Neuron (in vitro differentiated cells): ENCODE data around the gene SERPINA3.
"Not testable (repeated sequence)": the region's sequence is repeated elsewhere in the genome, so short reads cannot be mapped to it uniquely, and the experiment has no call there.

Experiments
- H2AFZ ChIP-seq: one replicate; pipeline ENCODE4 v1.6.1; 2013; ENCODE audit warnings: low read depth, mild to moderate bottlenecking, inconsistent platforms, low read length, moderate library complexity
- H3K27me3 ChIP-seq: one replicate; pipeline ENCODE4 v1.6.1; 2013; ENCODE audit warnings: low read length; ENCODE audit not compliant: insufficient read depth
- H3K36me3 ChIP-seq: one replicate; pipeline ENCODE4 v1.6.1; 2013; ENCODE audit warnings: low read length; ENCODE audit not compliant: insufficient read depth
- H3K4me1 ChIP-seq: one replicate; pipeline ENCODE4 v1.6.1; 2013; ENCODE audit warnings: low read length; ENCODE audit not compliant: insufficient read depth
- H3K4me3 ChIP-seq: 2 replicates; pipeline ENCODE4 v1.5.1; 2013; ENCODE audit warnings: mild to moderate bottlenecking, low read length, moderate library complexity
- H3K9me3 ChIP-seq: one replicate; pipeline ENCODE4 v1.6.1; 2013; ENCODE audit warnings: low read length

SERPINA3 gene

DNA sequence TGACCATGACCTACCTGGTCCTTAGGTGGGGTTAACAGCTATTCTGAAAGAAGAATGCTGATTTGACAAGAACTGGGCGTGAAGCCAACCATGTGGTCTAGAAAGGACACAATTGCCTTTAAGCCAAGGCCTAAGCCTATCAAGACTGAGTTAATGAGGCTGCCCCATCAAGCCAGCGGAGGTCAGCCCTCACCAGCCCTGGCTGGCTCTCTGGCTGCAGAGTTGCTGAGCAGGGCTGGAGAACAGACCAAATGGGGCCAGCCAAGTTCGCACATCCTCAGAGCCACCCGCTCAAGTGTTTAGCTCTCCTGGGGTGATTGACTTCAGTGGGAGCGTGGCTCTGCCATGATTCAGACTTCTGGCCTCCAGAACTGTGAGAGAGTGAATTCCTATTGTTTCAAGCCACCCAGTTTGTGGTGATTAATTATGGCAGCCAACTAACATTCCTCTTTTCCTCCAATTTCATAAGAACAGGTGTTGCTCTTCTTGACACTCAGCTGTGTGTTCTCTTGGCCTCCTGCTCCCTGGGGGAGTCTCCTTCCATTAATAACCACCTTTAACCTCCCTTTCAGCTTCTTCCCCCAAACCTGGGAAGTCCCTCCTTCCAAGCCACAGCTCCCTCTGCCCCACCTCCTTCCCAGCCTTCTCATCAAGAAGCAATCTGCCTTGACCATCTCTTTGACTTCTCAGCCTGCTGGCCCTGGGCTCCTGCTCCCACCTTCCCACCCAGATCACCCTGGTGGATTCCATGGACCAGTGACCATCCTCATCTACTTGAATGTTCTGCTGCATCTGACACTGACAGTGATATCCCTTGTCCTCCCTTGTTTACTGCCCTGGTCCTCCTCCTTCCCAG, 36.2 kb upstream of the SERPINA3 start:
- Histone ChIP-seq H2AFZ (no peak overlapping the region), H3K36me3 (no peaks in the 10 kb centered on the region), H3K4me3 (no peak overlapping the region), H3K4me1 (no peaks in the 10 kb centered on the region), H3K9me3 (no peaks in the 10 kb centered on the region), H3K27me3 (no peaks in the 10 kb centered on the region)

DNA sequence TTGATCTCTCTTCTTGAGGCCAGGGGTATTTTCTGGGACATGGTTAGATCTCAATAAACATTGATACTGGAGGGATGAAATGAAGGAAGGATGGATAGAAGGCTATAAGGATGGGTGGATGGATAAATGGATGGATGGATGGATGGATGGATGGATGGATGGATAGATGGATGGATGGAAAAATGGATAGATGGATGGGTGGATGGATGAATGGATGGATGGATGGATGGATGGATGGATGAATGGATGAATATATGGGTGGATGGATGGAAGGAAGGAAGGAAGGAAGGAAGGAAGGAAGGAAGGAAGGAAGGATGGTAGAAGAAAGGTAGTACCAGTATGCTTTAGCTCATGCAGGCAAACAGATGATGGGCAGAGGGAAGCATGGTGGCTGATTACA, 34.7 kb upstream of the SERPINA3 start:
- H2AFZ ChIP-seq, H3K4me3 ChIP-seq, H3K27me3 ChIP-seq, H3K4me1 ChIP-seq, H3K36me3 ChIP-seq, H3K9me3 ChIP-seq: not testable (repeated sequence)

DNA sequence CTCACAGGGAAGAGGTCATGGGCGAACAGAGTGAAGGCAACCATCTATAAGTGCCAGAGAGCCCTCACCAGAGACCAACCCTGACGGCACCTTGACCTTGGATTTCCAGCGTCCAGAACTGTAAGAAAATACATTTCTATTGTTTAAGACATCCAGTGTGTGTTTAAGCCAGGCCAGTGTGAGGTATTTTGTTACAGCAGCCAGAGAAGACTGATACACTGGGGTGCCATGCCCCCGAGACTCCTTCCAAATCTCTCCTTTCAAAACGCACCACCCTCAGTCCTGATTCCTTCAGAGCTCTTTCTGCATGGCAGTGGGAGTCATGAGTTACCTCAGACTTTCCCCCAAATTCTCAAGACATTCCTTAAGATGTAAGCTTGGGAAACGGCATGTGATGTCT, 33.5 kb upstream of the SERPINA3 start:
- no peak overlapping the region for H2AFZ ChIP-seq
- H3K27me3 ChIP-seq: no peaks in the 10 kb centered on the region
- H3K36me3 ChIP-seq: no peaks in the 10 kb centered on the region
- no peak overlapping the region for H3K4me3 ChIP-seq
- H3K4me1 ChIP-seq: no peaks in the 10 kb centered on the region
- H3K9me3 ChIP-seq: no peaks in the 10 kb centered on the region

DNA sequence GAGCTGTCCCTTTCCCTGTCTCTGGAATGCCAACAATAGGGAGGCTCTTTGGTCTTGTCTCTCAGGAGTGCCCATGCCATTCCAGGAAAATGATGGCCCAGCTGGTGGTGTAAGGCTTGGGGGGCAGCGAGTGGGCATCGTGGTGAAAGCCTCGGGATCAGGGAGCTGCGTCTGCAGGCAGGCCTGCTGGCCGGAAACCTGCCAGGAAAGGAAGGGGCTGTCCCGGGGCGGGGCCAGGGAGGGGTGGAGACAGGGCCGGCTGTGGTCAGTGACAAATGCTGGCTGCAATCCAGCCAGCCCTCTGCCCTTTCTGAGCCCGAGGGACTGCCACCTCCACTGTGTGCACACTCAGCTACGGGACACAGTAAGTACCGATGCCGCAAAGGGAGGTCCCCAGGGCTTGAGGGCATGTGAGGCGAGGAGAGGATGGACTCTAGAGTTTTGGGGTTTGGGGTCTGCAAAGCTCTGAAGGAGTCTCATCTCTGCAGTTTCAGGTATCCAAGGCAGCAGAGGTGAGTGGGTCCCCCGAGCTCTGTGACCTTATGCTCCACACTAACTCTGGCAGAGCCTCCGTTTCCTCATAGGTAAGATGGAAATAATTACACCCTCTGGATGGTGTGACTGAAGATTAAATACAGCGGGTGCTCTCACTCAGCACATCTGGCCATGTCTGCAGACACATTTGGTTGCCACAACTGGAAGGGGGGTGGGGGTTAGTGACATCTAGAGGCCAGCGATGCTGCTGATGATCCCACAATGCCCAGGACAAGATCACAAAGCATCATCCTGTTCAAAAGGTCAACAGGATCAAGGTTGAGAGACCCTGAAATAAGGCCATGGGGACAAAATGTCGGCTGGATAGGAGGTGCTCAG, 30.8 kb upstream of the SERPINA3 start, which contains the start of gene SERPINA5:
Gene SERPINA5, plus strand, starts transcription at position 300 of the 873 bp plus-strand sequence. CDS start 5,937 bp downstream, outside the sequence.
- Histone ChIP-seq H3K36me3 (no peaks in the 10 kb centered on the region), H2AFZ (no peak within 1 kb of the TSS), H3K4me1 (no peaks in the 10 kb centered on the region), H3K27me3 (no peaks in the 10 kb centered on the region), H3K4me3 (no peak within 1 kb of the TSS), H3K9me3 (no peaks in the 10 kb centered on the region)

DNA sequence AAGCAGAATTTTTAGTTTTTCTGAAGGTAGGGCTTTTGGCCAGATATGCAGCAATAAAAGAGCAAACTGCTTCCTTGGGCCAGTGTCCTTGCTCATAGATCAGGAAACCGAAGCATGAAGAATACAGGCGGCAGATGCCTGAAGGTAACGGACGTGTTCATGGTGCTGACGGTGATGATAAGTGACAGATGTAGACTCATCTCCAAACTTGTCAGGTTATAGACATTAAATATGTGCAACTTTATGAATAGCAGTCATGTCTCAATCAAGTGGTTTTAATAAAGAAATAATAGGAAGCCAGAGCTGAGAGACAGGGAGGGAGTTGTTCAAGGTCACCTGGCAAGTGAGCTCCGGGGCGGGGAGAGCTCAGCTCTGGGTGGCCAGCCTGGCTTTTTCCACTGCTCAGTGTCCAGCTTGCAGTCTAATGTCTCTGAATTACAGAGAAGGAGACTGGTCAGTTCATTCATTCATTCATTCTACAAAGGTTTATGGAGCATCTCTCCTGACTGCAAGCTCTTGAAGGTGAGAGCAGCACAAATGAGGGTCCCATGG, 29.9 kb upstream of the SERPINA3 start:
- Histone ChIP-seq H3K36me3 (no peaks in the 10 kb centered on the region), H3K4me3 (no peak overlapping the region), H3K27me3 (no peaks in the 10 kb centered on the region), H3K4me1 (no peaks in the 10 kb centered on the region), H3K9me3 (no peaks in the 10 kb centered on the region), H2AFZ (no peak overlapping the region)

DNA sequence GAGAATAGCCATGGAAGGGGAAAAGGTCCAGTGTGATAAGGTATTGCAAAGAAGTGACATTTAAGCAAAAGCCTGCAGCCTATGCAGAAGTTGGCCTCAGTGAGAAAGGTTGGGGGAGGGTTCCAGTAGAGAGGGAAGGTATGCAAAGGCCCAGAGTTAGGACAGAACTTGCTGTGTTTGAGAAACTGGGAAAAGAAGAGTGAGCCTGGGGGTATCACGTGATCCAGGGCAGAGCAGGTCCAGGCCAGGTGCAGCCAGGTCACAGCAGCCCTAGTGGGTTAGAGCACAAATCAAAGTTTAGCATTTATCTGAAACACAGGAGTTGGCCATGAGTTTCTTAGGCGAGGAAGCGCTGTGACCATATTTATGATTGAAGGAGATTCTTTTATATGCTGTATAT, 29.3 kb upstream of the SERPINA3 start:
- Histone ChIP-seq H3K4me3 (no peak overlapping the region), H2AFZ (no peak overlapping the region), H3K9me3 (no peaks in the 10 kb centered on the region), H3K27me3 (no peaks in the 10 kb centered on the region), H3K36me3 (no peaks in the 10 kb centered on the region), H3K4me1 (no peaks in the 10 kb centered on the region)

DNA sequence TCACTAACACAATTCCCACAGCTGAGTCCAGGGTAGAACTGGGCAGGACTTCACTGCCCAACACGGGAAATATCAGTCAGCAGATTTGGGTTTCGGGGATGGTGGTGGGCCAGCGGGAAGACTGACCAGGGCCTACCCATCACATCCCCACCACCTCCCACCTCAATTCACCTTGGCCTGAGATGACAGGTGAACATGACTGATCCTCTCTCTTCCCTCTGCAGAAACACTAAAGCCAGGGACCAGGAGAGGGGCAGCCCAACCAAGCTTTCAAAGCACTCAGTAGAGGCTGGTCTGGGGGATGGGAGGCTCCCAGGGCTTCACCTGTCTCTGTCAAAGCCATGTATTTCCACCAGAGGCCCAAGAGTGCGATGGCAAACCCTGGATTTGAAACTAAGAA, 28.6 kb upstream of the SERPINA3 start:
- H2AFZ ChIP-seq: no peak overlapping the region
- no peaks in the 10 kb centered on the region for H3K27me3 ChIP-seq
- no peaks in the 10 kb centered on the region for H3K4me1 ChIP-seq
- no peaks in the 10 kb centered on the region for H3K9me3 ChIP-seq
- no peaks in the 10 kb centered on the region for H3K36me3 ChIP-seq
- no peak overlapping the region for H3K4me3 ChIP-seq

DNA sequence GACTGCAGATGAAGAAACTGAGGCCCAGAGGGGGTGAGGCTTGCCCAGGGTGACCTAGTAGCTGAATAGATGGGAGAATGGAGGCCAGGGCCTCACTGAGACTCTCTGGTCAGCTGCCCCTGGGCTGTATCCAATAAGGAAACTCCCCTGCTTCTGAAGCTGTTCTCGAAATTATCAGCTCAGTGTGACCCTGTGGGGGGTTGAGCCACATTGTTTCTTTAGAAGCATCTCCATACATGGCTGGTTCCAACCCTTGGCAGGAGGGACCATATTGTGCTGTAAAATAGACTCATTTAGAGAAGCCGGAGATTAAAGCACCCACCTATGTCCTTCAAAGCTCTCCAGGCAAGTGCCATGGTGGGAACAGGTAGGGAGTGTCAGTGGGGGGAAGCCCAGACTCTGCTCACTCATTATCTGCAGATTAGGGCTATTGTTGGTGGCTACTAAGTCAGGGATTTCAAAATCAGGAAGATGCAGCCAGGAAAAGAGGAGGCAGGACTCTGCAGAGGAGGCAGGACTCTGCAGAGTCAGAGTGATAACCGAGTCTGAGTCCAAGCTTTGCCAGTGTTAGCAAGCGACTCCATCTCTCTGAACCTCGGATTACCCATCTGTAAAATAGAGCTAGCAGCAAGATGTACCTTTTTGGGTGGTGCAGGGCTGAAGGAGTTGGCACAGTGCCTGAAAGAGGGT, 27.5 kb upstream of the SERPINA3 start:
- H2AFZ ChIP-seq: no peak overlapping the region
- no peaks in the 10 kb centered on the region for H3K9me3 ChIP-seq
- no peaks in the 10 kb centered on the region for H3K27me3 ChIP-seq
- H3K4me1 ChIP-seq: no peaks in the 10 kb centered on the region
- H3K4me3 ChIP-seq: no peak overlapping the region
- H3K36me3 ChIP-seq: no peaks in the 10 kb centered on the region

DNA sequence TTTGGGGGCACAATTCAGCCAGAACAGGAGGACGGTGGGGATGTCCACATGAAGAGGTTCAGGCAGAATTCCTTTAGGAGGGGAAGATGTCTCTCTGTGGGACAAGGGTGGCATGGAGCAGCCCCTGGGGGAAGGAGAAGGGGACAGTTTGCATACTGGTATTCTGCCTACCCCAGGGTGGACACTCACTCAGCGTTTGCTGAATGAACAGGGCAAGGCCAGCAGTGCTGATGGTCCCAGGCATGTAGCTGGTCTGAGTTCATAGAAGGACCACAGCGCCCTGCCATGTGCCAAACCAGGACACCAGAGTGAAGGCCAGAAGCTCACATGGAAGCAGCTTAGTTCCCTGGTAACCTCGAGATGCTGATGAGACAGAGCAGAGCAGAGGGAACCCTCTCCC, 25.6 kb upstream of the SERPINA3 start:
- H3K4me3 ChIP-seq: no peak overlapping the region
- H3K36me3 ChIP-seq: no peaks in the 10 kb centered on the region
- H3K4me1 ChIP-seq: no peaks in the 10 kb centered on the region
- H3K9me3 ChIP-seq: no peaks in the 10 kb centered on the region
- no peaks in the 10 kb centered on the region for H3K27me3 ChIP-seq
- H2AFZ ChIP-seq: no peak overlapping the region

DNA sequence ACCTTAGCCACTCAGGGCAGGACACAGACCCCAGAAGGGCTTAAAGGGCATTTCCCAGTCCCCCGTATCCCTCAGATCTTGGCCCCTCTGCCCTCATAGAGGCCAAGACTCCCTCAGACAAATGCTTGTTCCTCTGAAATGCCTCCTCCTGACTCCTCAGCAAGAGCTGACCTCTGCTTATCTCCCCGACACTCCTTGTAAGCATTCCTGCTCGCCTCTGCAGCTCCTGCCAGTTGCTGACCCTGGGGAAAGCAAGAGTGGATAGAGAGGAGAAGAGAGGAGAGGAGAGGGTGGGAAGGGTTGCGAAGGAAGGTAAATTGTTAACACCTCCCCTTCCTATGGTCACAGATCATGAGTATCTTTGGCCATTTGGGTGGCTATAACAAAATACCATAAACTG, 23.9 kb upstream of the SERPINA3 start:
- Histone ChIP-seq H3K9me3 (no peaks in the 10 kb centered on the region), H3K4me1 (no peaks in the 10 kb centered on the region), H3K27me3 (no peaks in the 10 kb centered on the region), H2AFZ (no peak overlapping the region), H3K4me3 (no peak overlapping the region), H3K36me3 (no peaks in the 10 kb centered on the region)

DNA sequence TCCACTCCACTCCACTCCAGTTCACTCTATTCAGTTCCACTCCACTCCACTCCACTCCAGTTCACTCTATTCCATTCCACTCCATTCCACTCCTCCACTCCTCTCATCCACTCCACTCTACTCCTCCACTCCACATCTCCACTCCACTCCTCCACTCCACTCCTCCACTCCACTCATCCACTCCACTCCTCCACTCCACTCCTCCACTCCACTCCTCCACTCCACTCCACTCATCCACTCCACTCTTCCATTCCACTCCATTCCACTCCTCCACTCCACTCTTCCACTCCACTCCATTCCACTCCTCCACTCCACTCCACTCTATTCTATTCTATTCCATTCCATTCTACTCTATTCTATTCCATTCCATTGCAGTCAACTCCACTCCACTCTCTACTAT, 21.1 kb upstream of the SERPINA3 start:
- Histone ChIP-seq H3K4me1 (peaks cover 7% of the 10 kb centered on the region), H3K4me3 (no peak overlapping the region), H3K27me3 (no peaks in the 10 kb centered on the region), H3K9me3 (no peaks in the 10 kb centered on the region), H2AFZ (no peak overlapping the region), H3K36me3 (no peaks in the 10 kb centered on the region)

DNA sequence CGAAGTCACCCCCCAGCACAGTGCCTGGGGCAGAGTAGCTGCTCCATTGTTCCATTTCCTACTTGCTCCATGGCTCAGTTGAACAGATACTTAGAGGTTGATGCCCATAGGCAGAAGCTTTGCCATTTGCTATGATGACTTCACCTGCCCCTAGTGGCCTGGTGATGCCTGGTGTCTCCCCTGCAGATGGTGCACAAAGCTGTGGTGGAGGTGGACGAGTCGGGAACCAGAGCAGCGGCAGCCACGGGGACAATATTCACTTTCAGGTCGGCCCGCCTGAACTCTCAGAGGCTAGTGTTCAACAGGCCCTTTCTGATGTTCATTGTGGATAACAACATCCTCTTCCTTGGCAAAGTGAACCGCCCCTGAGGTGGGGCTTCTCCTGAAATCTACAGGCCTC, 20.3 kb upstream of the SERPINA3 start:
- no peak overlapping the region for H2AFZ ChIP-seq
- H3K27me3 ChIP-seq: no peaks in the 10 kb centered on the region
- H3K4me3 ChIP-seq: no peak overlapping the region
- peaks cover 7% of the 10 kb centered on the region for H3K4me1 ChIP-seq
- no peaks in the 10 kb centered on the region for H3K36me3 ChIP-seq
- no peaks in the 10 kb centered on the region for H3K9me3 ChIP-seq

DNA sequence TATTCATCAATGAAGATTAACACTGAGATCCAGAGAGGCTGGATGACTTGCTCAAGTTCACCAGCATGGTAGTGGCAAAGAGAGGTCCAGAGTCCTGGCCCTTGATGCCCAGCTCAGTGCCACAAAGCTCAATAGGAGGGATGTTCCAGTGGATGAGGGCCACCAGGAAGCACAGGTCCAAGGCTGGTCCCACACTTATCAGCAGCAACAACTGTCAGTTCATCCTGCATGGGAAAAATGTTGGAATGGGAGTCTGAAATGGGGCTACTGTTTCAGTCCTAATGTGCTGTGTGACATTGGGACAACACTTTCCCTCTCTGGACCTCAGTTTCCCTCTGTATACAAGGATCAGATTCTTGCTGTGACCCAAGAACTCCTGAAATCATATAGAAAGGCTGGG, 19.7 kb upstream of the SERPINA3 start:
- Histone ChIP-seq H3K4me3 (no peak overlapping the region), H3K9me3 (no peaks in the 10 kb centered on the region), H3K4me1 (peaks cover 7% of the 10 kb centered on the region), H2AFZ (no peak overlapping the region), H3K36me3 (no peaks in the 10 kb centered on the region), H3K27me3 (no peaks in the 10 kb centered on the region)
